ENCODE measurements around the gene AOPEP. TPM values are rescaled to one million over a fixed set of nuclear protein-coding genes. Genes with fewer than 3 reads are reported as not detected.
"Not testable (repeated sequence)": the region's sequence is repeated elsewhere in the genome, so short reads cannot be mapped to it uniquely, and the experiment has no call there.

AOPEP gene
- total and polyA plus RNA-seq, 4 donors = 210 to 311 (median 285) TPM

- H3K27ac ChIP-seq (ENCODE audit: low read depth in 1 of 2, low read length in 2 of 2); ATAC-seq (ENCODE audit: low FRiP score); H3K36me3 ChIP-seq (ENCODE audit: control insufficient read depth in 1 of 2, insufficient read depth in 2 of 2, low read length in 1 of 2); H3K4me3 ChIP-seq (ENCODE audit: low read length in 2 of 2); intact Hi-C loops (cut with DNase I); DNase-seq; H3K27me3 ChIP-seq (ENCODE audit: control insufficient read depth in 1 of 2, insufficient read depth in 2 of 2, low read length in 1 of 2); H3K4me1 ChIP-seq (ENCODE audit: control insufficient read depth in 1 of 2, insufficient read depth in 2 of 2, low read length in 2 of 2); H3K9me3 ChIP-seq (ENCODE audit: control insufficient read depth, low read length): not testable (repeated sequence)
- WGBS, 2 donors = 97% methylated on average over 3 of the region's 3 CpGs
These were observed 239.5 kb downstream of the AOPEP start for GRCh38 chr9:94966046-94966445.

GRCh38 chr9:94967482-94967881 lies 241.0 kb downstream of the AOPEP start:
- H3K4me3 ChIP-seq (ENCODE audit: low read length in 2 of 2) = no peak overlapping the region
- no peaks in the 10 kb centered on the region for H3K36me3 ChIP-seq (ENCODE audit: control insufficient read depth in 1 of 2, insufficient read depth in 2 of 2, low read length in 1 of 2)
- H3K9me3 ChIP-seq (ENCODE audit: control insufficient read depth, low read length) = no peaks in the 10 kb centered on the region
- ATAC-seq (ENCODE audit: low FRiP score) (no peak), DNase-seq (no peak)
- WGBS, 2 donors = 93 to 100% methylated on average over 1 of the region's 1 CpG
- peaks cover 0 to 1% of the 10 kb centered on the region in 2 donors for H3K4me1 ChIP-seq (ENCODE audit: control insufficient read depth in 1 of 2, insufficient read depth in 2 of 2, low read length in 2 of 2)
- no peak overlapping the region for H3K27ac ChIP-seq (ENCODE audit: low read depth in 1 of 2, low read length in 2 of 2)
- H3K27me3 ChIP-seq (ENCODE audit: control insufficient read depth in 1 of 2, insufficient read depth in 2 of 2, low read length in 1 of 2) = no peaks in the 10 kb centered on the region
- intact Hi-C loops (cut with DNase I) = no loop called here

- H3K4me1 ChIP-seq (ENCODE audit: control insufficient read depth in 1 of 2, insufficient read depth in 2 of 2, low read length in 2 of 2) = peaks cover 0 to 10% of the 10 kb centered on the region in 2 donors
- 93 to 96% methylated on average over 13 of the region's 13 CpGs for WGBS, 2 donors
- no peaks in the 10 kb centered on the region for H3K27me3 ChIP-seq (ENCODE audit: control insufficient read depth in 1 of 2, insufficient read depth in 2 of 2, low read length in 1 of 2)
- intact Hi-C loops (cut with DNase I) = no loop called here
- H3K27ac ChIP-seq (ENCODE audit: low read depth in 1 of 2, low read length in 2 of 2) = no peak overlapping the region
- H3K9me3 ChIP-seq (ENCODE audit: control insufficient read depth, low read length) = no peaks in the 10 kb centered on the region
- no peak overlapping the region for H3K4me3 ChIP-seq (ENCODE audit: low read length in 2 of 2)
- H3K36me3 ChIP-seq (ENCODE audit: control insufficient read depth in 1 of 2, insufficient read depth in 2 of 2, low read length in 1 of 2) = no peaks in the 10 kb centered on the region
- no peak for DNase-seq
- ATAC-seq (ENCODE audit: low FRiP score) = no peak
These were observed 245.1 kb downstream of the AOPEP start for GRCh38 chr9:94971378-94972131.

- no peaks in the 10 kb centered on the region for H3K36me3 ChIP-seq (ENCODE audit: control insufficient read depth in 1 of 2, insufficient read depth in 2 of 2, low read length in 1 of 2)
- no peaks in the 10 kb centered on the region for H3K9me3 ChIP-seq (ENCODE audit: control insufficient read depth, low read length)
- ATAC-seq (ENCODE audit: low FRiP score) (peak; percentile 43), DNase-seq (peak in 1 of 2 donors; percentile 52)
- H3K27me3 ChIP-seq (ENCODE audit: control insufficient read depth in 1 of 2, insufficient read depth in 2 of 2, low read length in 1 of 2) = no peaks in the 10 kb centered on the region
- intact Hi-C loops (cut with DNase I) = no loop called here
- peak overlapping the region; percentile 74 to 92 for H3K27ac ChIP-seq (ENCODE audit: low read depth in 1 of 2, low read length in 2 of 2)
- WGBS, 2 donors = 20 to 24% methylated on average over 11 of the region's 11 CpGs
- no peak overlapping the region for H3K4me3 ChIP-seq (ENCODE audit: low read length in 2 of 2)
- peaks cover 0 to 10% of the 10 kb centered on the region in 2 donors for H3K4me1 ChIP-seq (ENCODE audit: control insufficient read depth in 1 of 2, insufficient read depth in 2 of 2, low read length in 2 of 2)
These were observed 247.0 kb downstream of the AOPEP start for GRCh38 chr9:94973451-94973941.

- H3K27ac ChIP-seq (ENCODE audit: low read depth in 1 of 2, low read length in 2 of 2) = peak overlapping the region; percentile 31 to 98
- peaks cover 0 to 10% of the 10 kb centered on the region in 2 donors for H3K4me1 ChIP-seq (ENCODE audit: control insufficient read depth in 1 of 2, insufficient read depth in 2 of 2, low read length in 2 of 2)
- H3K4me3 ChIP-seq (ENCODE audit: low read length in 2 of 2) = no peak overlapping the region
- ATAC-seq (ENCODE audit: low FRiP score) (peak; percentile 40), DNase-seq (no peak)
- no peaks in the 10 kb centered on the region for H3K27me3 ChIP-seq (ENCODE audit: control insufficient read depth in 1 of 2, insufficient read depth in 2 of 2, low read length in 1 of 2)
- no peaks in the 10 kb centered on the region for H3K9me3 ChIP-seq (ENCODE audit: control insufficient read depth, low read length)
- 21 to 23% methylated on average over 10 of the region's 10 CpGs for WGBS, 2 donors
- no peaks in the 10 kb centered on the region for H3K36me3 ChIP-seq (ENCODE audit: control insufficient read depth in 1 of 2, insufficient read depth in 2 of 2, low read length in 1 of 2)
- intact Hi-C loops (cut with DNase I) = no loop called here
These were observed 247.8 kb downstream of the AOPEP start for GRCh38 chr9:94974154-94974879.

GRCh38 chr9:94975480-94975879 lies 249.0 kb downstream of the AOPEP start:
- Histone ChIP-seq H3K4me3 (ENCODE audit: low read length in 2 of 2) (no peak overlapping the region), H3K27me3 (ENCODE audit: control insufficient read depth in 1 of 2, insufficient read depth in 2 of 2, low read length in 1 of 2) (no peaks in the 10 kb centered on the region), H3K9me3 (ENCODE audit: control insufficient read depth, low read length) (no peaks in the 10 kb centered on the region), H3K4me1 (ENCODE audit: control insufficient read depth in 1 of 2, insufficient read depth in 2 of 2, low read length in 2 of 2) (peaks cover 0 to 10% of the 10 kb centered on the region in 2 donors), H3K36me3 (ENCODE audit: control insufficient read depth in 1 of 2, insufficient read depth in 2 of 2, low read length in 1 of 2) (no peaks in the 10 kb centered on the region), H3K27ac (ENCODE audit: low read depth in 1 of 2, low read length in 2 of 2) (no peak overlapping the region)
- ATAC-seq (ENCODE audit: low FRiP score) (no peak), DNase-seq (no peak)
- WGBS, 2 donors = 81 to 82% methylated on average over 11 of the region's 11 CpGs
- intact Hi-C loops (cut with DNase I) = no loop called here

GRCh38 chr9:94976077-94976476 lies 249.6 kb downstream of the AOPEP start:
- Histone ChIP-seq H3K9me3 (ENCODE audit: control insufficient read depth, low read length) (no peaks in the 10 kb centered on the region), H3K36me3 (ENCODE audit: control insufficient read depth in 1 of 2, insufficient read depth in 2 of 2, low read length in 1 of 2) (no peaks in the 10 kb centered on the region), H3K27me3 (ENCODE audit: control insufficient read depth in 1 of 2, insufficient read depth in 2 of 2, low read length in 1 of 2) (no peaks in the 10 kb centered on the region), H3K27ac (ENCODE audit: low read depth in 1 of 2, low read length in 2 of 2) (no peak overlapping the region), H3K4me1 (ENCODE audit: control insufficient read depth in 1 of 2, insufficient read depth in 2 of 2, low read length in 2 of 2) (peaks cover 0 to 10% of the 10 kb centered on the region in 2 donors), H3K4me3 (ENCODE audit: low read length in 2 of 2) (no peak overlapping the region)
- ATAC-seq (ENCODE audit: low FRiP score) (no peak), DNase-seq (no peak)
- intact Hi-C loops (cut with DNase I) = no loop called here
- WGBS, 2 donors = 93 to 95% methylated on average over 4 of the region's 4 CpGs

GRCh38 chr9:94977416-94977815 lies 250.9 kb downstream of the AOPEP start:
- no peak overlapping the region for H3K27ac ChIP-seq (ENCODE audit: low read depth in 1 of 2, low read length in 2 of 2)
- H3K9me3 ChIP-seq (ENCODE audit: control insufficient read depth, low read length) = no peaks in the 10 kb centered on the region
- intact Hi-C loops (cut with DNase I) = no loop called here
- no peaks in the 10 kb centered on the region for H3K27me3 ChIP-seq (ENCODE audit: control insufficient read depth in 1 of 2, insufficient read depth in 2 of 2, low read length in 1 of 2)
- DNase-seq = no peak
- H3K4me3 ChIP-seq (ENCODE audit: low read length in 2 of 2) = no peak overlapping the region
- H3K4me1 ChIP-seq (ENCODE audit: control insufficient read depth in 1 of 2, insufficient read depth in 2 of 2, low read length in 2 of 2) = peaks cover 0 to 10% of the 10 kb centered on the region in 2 donors
- 96 to 99% methylated on average over 5 of the region's 5 CpGs for WGBS, 2 donors
- H3K36me3 ChIP-seq (ENCODE audit: control insufficient read depth in 1 of 2, insufficient read depth in 2 of 2, low read length in 1 of 2) = no peaks in the 10 kb centered on the region
- no peak for ATAC-seq (ENCODE audit: low FRiP score)

Data from aorta (tissue), 5 donors.